K562 (cell line): Measurements from ENCODE around the gene BICDL1. TPM values are rescaled to one million over a fixed set of nuclear protein-coding genes. Genes with fewer than 3 reads are reported as not detected.

ENCODE experiments used
- ATAC-seq: fragments of 200-7000 bp; cut with Tn5 transposase; 3 replicates; pipeline ENCODE4 v1.9.1; 2020; ENCODE audit warnings: moderate library complexity
- BruUV-seq: library from RNA; stranded (reverse); fragments of 400-500 nt; replicated peaks from 2 replicates; lab custom pipeline; 2021; lab: Mats Ljungman, UMichigan
- CTCF ChIA-PET: fragments of 300-600 bp; formaldehyde crosslinking; extraction: SDS; loops from one replicate; lab custom pipeline; 2021; ENCODE audit warnings: low intra/inter-chr PET ratio; lab: Yijun Ruan, JAX
- POLR2A ChIA-PET: fragments of 300-600, 350-650 bp; sonication (Branson Sonifier 250); formaldehyde crosslinking; extraction: SDS; loops from one replicate; lab custom pipeline; 2021; ENCODE audit warnings: antibody characterized with exemption, inconsistent platforms; lab: Yijun Ruan, JAX
- DNase-seq, 4 experiments: peaks; one replicate each; pipeline versions ENCODE4 v3.0.0 to v3.0.0-alpha.2; 2011 to 2018; ENCODE audit warnings: low spot score in 3 of 4, mixed read lengths in 3 of 4; ENCODE audit errors: extremely low read depth in 1 of 4
- FAIRE-seq: peaks from 2 replicates; lab custom pipeline; 2011; peaks lifted over from hg19 to GRCh38; lab: Jason Lieb, UNC
- H2AFZ ChIP-seq: 2 replicates; pipeline ENCODE4 v1.6.0; 2011; ENCODE audit warnings: low read depth, low read length, control low read depth, inconsistent platforms
- H3K27ac ChIP-seq: fragments of 200-600 bp; 3 replicates; pipeline ENCODE4 v1.8.0; 2011; ENCODE audit warnings: low read depth, mild to moderate bottlenecking, control low read depth, inconsistent platforms, low read length, moderate library complexity, mixed read lengths; ENCODE audit errors: extremely low read depth
- H3K27me3 ChIP-seq, 2 experiments: fragments of 300-600 bp in 1 of 2; 2 replicates in 1 of 2; 3 replicates in 1 of 2; pipeline versions ENCODE4 v1.6.0 to v1.8.0; 2011; ENCODE audit warnings: inconsistent platforms in 2 of 2, low read length in 2 of 2, mild to moderate bottlenecking in 1 of 2, mixed read lengths in 1 of 2, moderate library complexity in 1 of 2; ENCODE audit not compliant: control insufficient read depth in 2 of 2, insufficient read depth in 2 of 2
- H3K36me3 ChIP-seq: fragments of 300-600 bp; 3 replicates; pipeline ENCODE4 v1.8.0; 2011; ENCODE audit warnings: mild to moderate bottlenecking, low read length, inconsistent platforms; ENCODE audit not compliant: control insufficient read depth, insufficient read depth
- H3K4me1 ChIP-seq, 2 experiments: fragments of 200-600 bp in 1 of 2; replicated peaks in 1 of 2; 2 replicates in 1 of 2; 3 replicates in 1 of 2; pipeline versions ENCODE4 v1.5.1 to v1.8.0; 2011; ENCODE audit warnings: inconsistent platforms in 2 of 2, low read length in 2 of 2, mild to moderate bottlenecking in 1 of 2, mixed read lengths in 1 of 2, moderate library complexity in 1 of 2; ENCODE audit not compliant: control insufficient read depth in 2 of 2, insufficient read depth in 2 of 2
- H3K4me2 ChIP-seq: 2 replicates; pipeline ENCODE4 v1.6.1; 2011; ENCODE audit warnings: low read length, control low read depth, inconsistent platforms, mixed read lengths; ENCODE audit not compliant: insufficient read depth
- H3K4me3 ChIP-seq: fragments of 200-600 bp; sonication (generic), shearing (Covaris generic); 2 replicates; pipeline ENCODE4 v1.5.1; 2016; ENCODE audit warnings: control low read depth, inconsistent platforms
- H3K79me2 ChIP-seq: fragments of 200-600 bp; 3 replicates; pipeline ENCODE4 v1.8.0; 2011; ENCODE audit warnings: low read length, inconsistent platforms; ENCODE audit not compliant: control insufficient read depth, insufficient read depth
- H3K9ac ChIP-seq, 2 experiments: 2 replicates each; pipeline versions ENCODE4 v1.6.0 to v1.6.1; 2011; ENCODE audit warnings: low read depth in 2 of 2, low read length in 2 of 2, control low read depth in 1 of 2, inconsistent platforms in 1 of 2, mild to moderate bottlenecking in 1 of 2, mixed read lengths in 1 of 2; ENCODE audit not compliant: insufficient read depth in 1 of 2
- H3K9me1 ChIP-seq: one replicate; pipeline ENCODE4 v1.6.0; 2011; ENCODE audit warnings: inconsistent platforms, mild to moderate bottlenecking, low read length, moderate library complexity; ENCODE audit not compliant: control insufficient read depth, insufficient read depth
- H3K9me3 ChIP-seq: replicated peaks from 2 replicates; pipeline ENCODE4 v1.5.1; 2011; ENCODE audit warnings: low read depth, low read length, inconsistent platforms; ENCODE audit not compliant: control insufficient read depth, insufficient read depth
- H4K20me1 ChIP-seq: replicated peaks from 2 replicates; pipeline ENCODE4 v1.6.1; 2011; ENCODE audit warnings: low read length, inconsistent platforms, mixed read lengths; ENCODE audit not compliant: control insufficient read depth, insufficient read depth
- ARID3B ChIP-seq: fragments of 250-450 bp; sonication (Bioruptor Pico); IDR thresholded peaks from 2 replicates; pipeline ENCODE4 v1.4.0; 2020; ENCODE audit warnings: borderline replicate concordance
- EP300 ChIP-seq: IDR thresholded peaks from 2 replicates; pipeline ENCODE4 v1.6.1; 2012; ENCODE audit warnings: low read length, improper control_type of control experiment
- FOXJ2 ChIP-seq: fragments of 200-800 bp; sonication (Bioruptor generic); IDR thresholded peaks from 2 replicates; pipeline ENCODE4 v1.6.1; 2016; ENCODE audit warnings: missing genetic modification characterization, missing compliant biosample characterization
- NFATC3 ChIP-seq: fragments of 450-650 bp; IDR thresholded peaks from 2 replicates; pipeline ENCODE4 v1.6.1; 2017; ENCODE audit warnings: mild to moderate bottlenecking
- POLR2A ChIP-seq: fragments of 450-650 bp; conservative IDR thresholded peaks from 2 replicates; pipeline ENCODE4 v1.6.1; 2016
- POLR2AphosphoS5 ChIP-seq: IDR thresholded peaks from 2 replicates; pipeline ENCODE4 v1.6.1; 2011; ENCODE audit warnings: mild to moderate bottlenecking, low read depth, low read length, moderate library complexity; ENCODE audit not compliant: control insufficient read depth, insufficient read depth
- POLR2H ChIP-seq: IDR thresholded peaks from 2 replicates; pipeline ENCODE4 v1.6.1; 2016; ENCODE audit warnings: missing genetic modification characterization, low read depth, mild to moderate bottlenecking, control low read depth, missing compliant biosample characterization, moderate library complexity
- RUNX1 ChIP-seq: sonication (generic); IDR thresholded peaks from 2 replicates; pipeline ENCODE4 v1.6.1; 2016; ENCODE audit warnings: antibody characterized with exemption, low read depth
- SAFB ChIP-seq: fragments of 200-400 bp; formaldehyde crosslinking; IDR thresholded peaks from 2 replicates; pipeline ENCODE4 v1.6.1; 2017; ENCODE audit warnings: low read depth, low read length, borderline replicate concordance
- WHSC1 ChIP-seq: IDR thresholded peaks from one replicate; pipeline ENCODE4 v1.6.1; 2012; ENCODE audit warnings: low read length, control low read depth, inconsistent platforms
- ZNF165 ChIP-seq: fragments of 250-450 bp; sonication (Bioruptor Pico); IDR thresholded peaks from 2 replicates; pipeline ENCODE4 v1.4.0; 2020; ENCODE audit warnings: borderline replicate concordance
- ZNF324 ChIP-seq: fragments of 250-450 bp; sonication (Bioruptor Pico); IDR thresholded peaks from 2 replicates; pipeline ENCODE4 v1.4.0; 2020; ENCODE audit warnings: mild to moderate bottlenecking
- WGBS: fragments of 100-300 bp; shearing (Covaris generic); methylation state at CpG from one replicate; pipeline ENCODE4 v1.1.6; 2016; ENCODE audit warnings: low coverage, mixed read lengths; ENCODE audit not compliant: insufficient coverage; ENCODE audit errors: missing lambda C conversion rate; 5-methylcytosine and 5-hydroxymethylcytosine counted together
- in situ Hi-C: fragments of 300-500 bp; cut with MboI; formaldehyde crosslinking; loops from 4 replicates; pipeline ENCODE4 v1.15.0; 2018; ENCODE audit warnings: inconsistent platforms, mixed read lengths
- intact Hi-C: fragments of 100-400 bp; cut with micrococcal nuclease; formaldehyde crosslinking; loops from 2 replicates; pipeline ENCODE4 v1.14.2; 2022
- polyA plus RNA-seq, 8 experiments: library from polyadenylated mRNA; depleted of rRNA in 4 of 8; stranded (reverse) in 5 of 8; unstranded in 3 of 8; fragments of >200 nt; fragmentation: Nextera tagmentation in 2 of 8; fragmentation: Illumina TruSeq in 1 of 8; extraction: Ambion mirVana in 2 of 8; extraction: Trizol in 1 of 8; gene quantifications; 2 replicates each; pipeline versions ENCODE4 v1.2.1 to v1.2.3, GENCODE V29; 2011 to 2014; ENCODE audit warnings: inconsistent platforms in 1 of 8, missing spikeins in 1 of 8
- total RNA-seq, 7 experiments: library from RNA; depleted of rRNA in 6 of 7; stranded (reverse); fragments of >200 nt in 6 of 7; fragmentation: Illumina TruSeq in 2 of 7; extraction: Trizol in 2 of 7; gene quantifications; 2 replicates each; pipeline versions ENCODE4 v1.2.1 to v1.2.3, GENCODE V29; 2011 to 2021; ENCODE audit warnings: low replicate concordance in 1 of 7
- TF ChIP-seq, protein P1 (sequence below): fragments of 450-650 bp; IDR thresholded peaks from 2 replicates; pipeline ENCODE4 v1.6.1; 2016

The BICDL1 gene
- total and polyA plus RNA-seq, 9 of the 15 experiments (the other 6 are each of a cell fraction or from before 2014, with no cell fraction given): 0.06 to 2.0 (median 0.58) TPM

DNA sequence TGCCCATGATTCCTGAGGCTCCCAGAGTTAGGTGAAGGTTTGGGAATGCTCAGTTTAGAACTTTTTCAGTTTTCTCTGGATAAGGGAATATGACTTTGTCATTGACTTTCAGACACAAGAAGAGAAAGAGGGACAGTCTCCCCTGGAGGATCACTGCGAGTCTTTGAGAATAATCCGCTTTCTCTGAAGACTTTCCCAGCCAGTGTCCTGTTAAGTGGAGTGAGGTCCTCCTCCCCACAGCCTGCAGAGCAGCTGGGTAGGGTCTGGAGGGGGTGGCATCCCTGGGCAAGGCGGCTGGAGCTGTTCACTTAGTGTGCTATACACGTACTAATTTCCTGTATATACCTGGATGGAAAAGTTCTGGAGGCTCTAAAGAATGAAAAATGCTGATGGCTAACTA lies 136.0 kb downstream of the BICDL1 start:
- POLR2A ChIA-PET: interaction anchor here (0.8 to 3.3 kb wide), 6 partner anchors 8 to 167 kb away, joined by 3 to 27 read pairs (median 4); partner anchors contain the start of genes PXN, RAB35 and RNU4-2
- no peaks in the 10 kb centered on the region for H3K79me2 ChIP-seq
- peaks cover 36% of the 10 kb centered on the region for H3K36me3 ChIP-seq
- no peaks in the 10 kb centered on the region for H3K27me3 ChIP-seq
- no peaks in the 10 kb centered on the region for H3K9me3 ChIP-seq
- FAIRE-seq (no peak), DNase-seq (no peak), ATAC-seq (0 out of 3 replicates have a peak, but pooled peaks have one; percentile 5)
- no peak overlapping the region for H3K4me3 ChIP-seq
- BruUV-seq: no TSS peak
- no peak overlapping the region for H3K4me2 ChIP-seq
- H3K9ac ChIP-seq: no peak overlapping the region; a peak in 1 of 4 replicates
- in situ Hi-C loops: no loop called here
- H3K27ac ChIP-seq: no peak overlapping the region
- intact Hi-C loops: no loop called here
- H3K9me1 ChIP-seq: no peaks in the 10 kb centered on the region
- no peak overlapping the region for H2AFZ ChIP-seq
- TF ChIP-seq NFATC3: no peak
- TF ChIP-seq, protein P1, sequence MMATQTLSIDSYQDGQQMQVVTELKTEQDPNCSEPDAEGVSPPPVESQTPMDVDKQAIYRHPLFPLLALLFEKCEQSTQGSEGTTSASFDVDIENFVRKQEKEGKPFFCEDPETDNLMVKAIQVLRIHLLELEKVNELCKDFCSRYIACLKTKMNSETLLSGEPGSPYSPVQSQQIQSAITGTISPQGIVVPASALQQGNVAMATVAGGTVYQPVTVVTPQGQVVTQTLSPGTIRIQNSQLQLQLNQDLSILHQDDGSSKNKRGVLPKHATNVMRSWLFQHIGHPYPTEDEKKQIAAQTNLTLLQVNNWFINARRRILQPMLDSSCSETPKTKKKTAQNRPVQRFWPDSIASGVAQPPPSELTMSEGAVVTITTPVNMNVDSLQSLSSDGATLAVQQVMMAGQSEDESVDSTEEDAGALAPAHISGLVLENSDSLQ: no peak
- TF ChIP-seq RUNX1: no peak
- TF ChIP-seq POLR2AphosphoS5: 0 out of 2 replicates have a peak, but pooled peaks have one; percentile 28
- no peak for TF ChIP-seq FOXJ2 (tag)
- TF ChIP-seq SAFB: no peak
- no peak for TF ChIP-seq ARID3B (CRISPR knock-in tag)
- TF ChIP-seq POLR2H (tag): no peak
- 0 out of 2 replicates have a peak, but pooled peaks have one; percentile 22 for TF ChIP-seq POLR2A
- TF ChIP-seq WHSC1: no peak
- no peak for TF ChIP-seq EP300
- TF ChIP-seq ZNF324 (CRISPR knock-in tag): no peak
- no peak for TF ChIP-seq ZNF165
- TF ChIP-seq, all 486 proteins: peak for 2
- Histone ChIP-seq H3K4me1 (no peaks in the 10 kb centered on the region), H4K20me1 (peaks cover 5% of the 10 kb centered on the region; the same call in 1 of the 2 replicates)
- CTCF ChIA-PET: no interaction called here
- WGBS: 80% methylated on average over 4 of the region's 4 CpGs
